CD14-positive monocyte (primary cell): ENCODE data around the gene RELL2. TPM values are rescaled to one million over a fixed set of nuclear protein-coding genes. Genes with fewer than 3 reads are reported as not detected.

Experiments used
- DNase-seq, 3 donors: peaks; one replicate each; pipeline ENCODE4 v3.0.0-alpha.2; 2011 to 2022
- H2AFZ ChIP-seq: 2 replicates; pipeline ENCODE4 v1.6.0; 2012; ENCODE audit warnings: mild to moderate bottlenecking, low read depth, low read length, inconsistent platforms; ENCODE audit not compliant: insufficient read depth, poor library complexity, severe bottlenecking
- H3K27ac ChIP-seq, 2 donors: 1 replicate in 1 of 2; 2 replicates in 1 of 2; pipeline ENCODE4 v1.5.1; 2012 to 2013; ENCODE audit warnings: low read length in 2 of 2, control low read depth in 1 of 2, inconsistent platforms in 1 of 2, low read depth in 1 of 2, mild to moderate bottlenecking in 1 of 2
- H3K27me3 ChIP-seq, 2 donors: one replicate each; pipeline versions ENCODE4 v1.6.0 to v1.6.1; 2011 to 2013; ENCODE audit warnings: low read length in 2 of 2; ENCODE audit not compliant: control insufficient read depth in 2 of 2, insufficient read depth in 2 of 2
- H3K36me3 ChIP-seq, 2 donors: replicated peaks in 1 of 2; 1 replicate in 1 of 2; 2 replicates in 1 of 2; pipeline versions ENCODE4 v1.5.1 to v1.6.1; 2012 to 2013; ENCODE audit warnings: low read length in 2 of 2, control low read depth in 1 of 2, inconsistent platforms in 1 of 2, mild to moderate bottlenecking in 1 of 2; ENCODE audit not compliant: insufficient read depth in 2 of 2, control insufficient read depth in 1 of 2
- H3K4me1 ChIP-seq, 2 donors: 1 replicate in 1 of 2; 2 replicates in 1 of 2; pipeline versions ENCODE4 v1.5.1 to v1.6.1; 2012 to 2013; ENCODE audit warnings: low read length in 2 of 2, control low read depth in 1 of 2, inconsistent platforms in 1 of 2, mild to moderate bottlenecking in 1 of 2, moderate library complexity in 1 of 2; ENCODE audit not compliant: insufficient read depth in 2 of 2, control insufficient read depth in 1 of 2
- H3K4me2 ChIP-seq: replicated peaks from 2 replicates; pipeline ENCODE3; 2012; ENCODE audit warnings: low read length, moderate library complexity, mild to moderate bottlenecking; ENCODE audit not compliant: poor library complexity, severe bottlenecking; ENCODE audit errors: extremely low read depth
- H3K4me3 ChIP-seq, 3 experiments: fragments of 200-600 bp in 1 of 3; sonication (generic) in 1 of 3; replicated peaks in 1 of 3; 1 replicate in 2 of 3; 2 replicates in 1 of 3; pipeline ENCODE4 v1.5.1; 2011 to 2013; ENCODE audit warnings: low read length in 3 of 3, mild to moderate bottlenecking in 3 of 3, control low read depth in 2 of 3, low read depth in 2 of 3, inconsistent platforms in 1 of 3, moderate library complexity in 1 of 3
- H3K79me2 ChIP-seq: 2 replicates; pipeline ENCODE4 v1.6.0; 2012; ENCODE audit warnings: mild to moderate bottlenecking, control low read depth, inconsistent platforms, low read length, moderate library complexity; ENCODE audit not compliant: insufficient read depth
- H3K9ac ChIP-seq: 2 replicates; pipeline ENCODE4 v1.6.0; 2017; ENCODE audit warnings: low read length, mild to moderate bottlenecking; ENCODE audit not compliant: insufficient read depth, poor library complexity, severe bottlenecking
- H3K9me3 ChIP-seq, 2 donors: replicated peaks in 1 of 2; 1 replicate in 1 of 2; 2 replicates in 1 of 2; pipeline versions ENCODE4 v1.5.1 to v1.6.1; 2012 to 2013; ENCODE audit warnings: low read length in 2 of 2, control low read depth in 1 of 2; ENCODE audit not compliant: control insufficient read depth in 1 of 2, insufficient read depth in 1 of 2
- H4K20me1 ChIP-seq: 2 replicates; pipeline ENCODE4 v1.6.0; 2012; ENCODE audit warnings: mild to moderate bottlenecking, low read length, control low read depth, moderate library complexity; ENCODE audit not compliant: insufficient read depth
- H3K27ac Mint-ChIP-seq, 7 donors: one replicate each; pipeline ENCODE4 v1.8.0; 2020; ENCODE audit warnings: mild to moderate bottlenecking in 7 of 7, mixed read lengths in 7 of 7, moderate library complexity in 6 of 7, inconsistent platforms in 2 of 7
- H3K27me3 Mint-ChIP-seq, 3 donors: one replicate each; pipeline ENCODE4 v1.8.0; 2021 to 2022; ENCODE audit warnings: low read depth in 3 of 3, mild to moderate bottlenecking in 3 of 3, mixed read lengths in 3 of 3, moderate library complexity in 3 of 3, inconsistent platforms in 1 of 3
- H3K36me3 Mint-ChIP-seq, 2 donors: one replicate each; pipeline ENCODE4 v1.8.0; 2020; ENCODE audit warnings: mixed read lengths in 2 of 2, inconsistent platforms in 1 of 2, mild to moderate bottlenecking in 1 of 2
- H3K4me1 Mint-ChIP-seq: one replicate; pipeline ENCODE4 v1.8.0; 2020; ENCODE audit warnings: mild to moderate bottlenecking, mixed read lengths
- H3K4me3 Mint-ChIP-seq, 2 donors: one replicate each; pipeline ENCODE4 v1.8.0; 2020; ENCODE audit warnings: mild to moderate bottlenecking in 2 of 2, mixed read lengths in 2 of 2, moderate library complexity in 1 of 2
- H3K9me3 Mint-ChIP-seq, 7 donors: one replicate each; pipeline ENCODE4 v1.8.0; 2020 to 2022; ENCODE audit warnings: mixed read lengths in 7 of 7, mild to moderate bottlenecking in 6 of 7, moderate library complexity in 6 of 7, inconsistent platforms in 2 of 7
- WGBS: methylation state at CpG from one replicate; pipeline ENCODE4 v1.1.5; 2013; ENCODE audit warnings: missing lambda C conversion rate; ENCODE audit not compliant: insufficient coverage; 5-methylcytosine and 5-hydroxymethylcytosine counted together
- intact Hi-C, 2 donors: fragments of 100-400 bp; cut with micrococcal nuclease; formaldehyde crosslinking; loops; one replicate each; pipeline versions ENCODE4 v1.15.0 to v1.15.1; 2023
- polyA plus RNA-seq, 3 donors: library from polyadenylated mRNA; depleted of rRNA in 1 of 3; unstranded in 2 of 3; stranded (reverse) in 1 of 3; fragments of 300-500 nt in 2 of 3; fragments of >200 nt in 1 of 3; fragmentation: Illumina TruSeq in 2 of 3; gene quantifications; 1 replicate in 2 of 3; 2 replicates in 1 of 3; pipeline ENCODE4 v1.2.3, GENCODE V29; 2012 to 2021
- TF ChIP-seq, protein P1 (sequence below): fragments of 200-600 bp; IDR thresholded peaks from one replicate; pipeline ENCODE4 v1.8.0; 2022; ENCODE audit warnings: antibody characterized with exemption, mild to moderate bottlenecking

The RELL2 gene
- polyA plus RNA-seq, 3 donors: 1.0 to 17.3 (median 1.3) TPM

GRCh38 chr5:141636106-141636412 lies 738 bp upstream of the RELL2 start:
- TF ChIP-seq, protein P1, sequence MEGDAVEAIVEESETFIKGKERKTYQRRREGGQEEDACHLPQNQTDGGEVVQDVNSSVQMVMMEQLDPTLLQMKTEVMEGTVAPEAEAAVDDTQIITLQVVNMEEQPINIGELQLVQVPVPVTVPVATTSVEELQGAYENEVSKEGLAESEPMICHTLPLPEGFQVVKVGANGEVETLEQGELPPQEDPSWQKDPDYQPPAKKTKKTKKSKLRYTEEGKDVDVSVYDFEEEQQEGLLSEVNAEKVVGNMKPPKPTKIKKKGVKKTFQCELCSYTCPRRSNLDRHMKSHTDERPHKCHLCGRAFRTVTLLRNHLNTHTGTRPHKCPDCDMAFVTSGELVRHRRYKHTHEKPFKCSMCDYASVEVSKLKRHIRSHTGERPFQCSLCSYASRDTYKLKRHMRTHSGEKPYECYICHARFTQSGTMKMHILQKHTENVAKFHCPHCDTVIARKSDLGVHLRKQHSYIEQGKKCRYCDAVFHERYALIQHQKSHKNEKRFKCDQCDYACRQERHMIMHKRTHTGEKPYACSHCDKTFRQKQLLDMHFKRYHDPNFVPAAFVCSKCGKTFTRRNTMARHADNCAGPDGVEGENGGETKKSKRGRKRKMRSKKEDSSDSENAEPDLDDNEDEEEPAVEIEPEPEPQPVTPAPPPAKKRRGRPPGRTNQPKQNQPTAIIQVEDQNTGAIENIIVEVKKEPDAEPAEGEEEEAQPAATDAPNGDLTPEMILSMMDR: no peak
- Histone ChIP-seq H3K4me2 (peak overlapping the region; percentile 94), H4K20me1 (peaks cover 44% of the 10 kb centered on the region), H3K27ac (peak overlapping the region; percentile 15 to 88), H3K79me2 (peaks cover 57% of the 10 kb centered on the region), H3K27me3 (no peaks in the 10 kb centered on the region), H2AFZ (peak overlapping the region; percentile 94), H3K9me3 (no peaks in the 10 kb centered on the region), H3K9ac (peak overlapping the region; percentile 78), H3K4me3 (peak overlapping the region; percentile 59 to 93 (median 86)), H3K36me3 (peaks cover 12 to 25% of the 10 kb centered on the region in 2 donors), H3K4me1 (peaks cover 41 to 51% of the 10 kb centered on the region in 2 donors)
- Mint-ChIP-seq H3K36me3 (peaks cover 19 to 32% of the 10 kb centered on the region in 2 donors), H3K9me3 (peaks cover 0 to 2% (median 0%) of the 10 kb centered on the region in 7 donors), H3K27ac (peak overlapping the region; percentile 84 to 92 (median 87)), H3K27me3 (peaks cover 0 to 4% (median 0%) of the 10 kb centered on the region in 3 donors), H3K4me1 (peaks cover 38% of the 10 kb centered on the region), H3K4me3 (peak overlapping the region; percentile 87 to 93)
- WGBS: 0% methylated on average over 2 of the region's 4 CpGs
- DNase-seq: no peak
- intact Hi-C loops: loop anchor here (5.0 kb wide), 2 partner anchors 44 to 114 kb away; no protein-coding TSS in a partner anchor

DNA sequence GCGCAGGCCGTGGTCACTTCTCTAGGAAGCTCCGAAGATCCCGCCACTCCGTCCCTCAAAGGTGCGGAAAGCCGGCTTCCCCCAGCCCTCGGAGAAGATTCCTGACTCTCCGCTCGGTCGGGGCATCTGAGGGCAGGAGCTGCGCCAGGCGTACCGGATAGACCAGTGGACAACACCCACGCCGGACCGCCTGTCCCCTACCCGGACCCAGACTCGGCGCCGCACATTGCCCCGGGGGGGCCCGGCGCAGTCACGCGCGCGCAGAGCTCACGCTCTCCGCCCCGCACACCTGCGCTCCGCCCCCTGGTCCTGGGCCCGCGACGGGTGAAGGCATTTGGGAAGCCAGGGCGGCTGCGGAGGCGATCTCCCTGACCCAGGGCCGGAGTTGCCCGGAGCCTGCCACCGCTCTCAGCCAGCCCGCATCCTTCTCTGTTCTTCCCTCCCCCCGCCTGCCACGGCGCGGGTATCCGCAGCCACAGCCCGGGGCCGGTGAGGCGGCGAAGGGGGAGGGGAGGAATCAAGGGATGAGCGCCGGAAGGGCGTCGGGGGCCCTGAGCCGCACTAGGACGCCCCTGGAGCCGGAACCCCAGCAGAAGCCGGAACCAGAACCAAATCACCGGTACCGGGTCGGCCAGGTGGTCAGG lies 448 bp downstream of the RELL2 start:
- Histone ChIP-seq H3K36me3 (peaks cover 12 to 27% of the 10 kb centered on the region in 2 donors), H3K9me3 (no peaks in the 10 kb centered on the region), H3K4me3 (peak overlapping the region; percentile 59 to 93 (median 86)), H3K27ac (peak overlapping the region in 1 of 2 donors; percentile 88), H2AFZ (peak overlapping the region; percentile 94), H3K79me2 (peaks cover 45% of the 10 kb centered on the region), H3K27me3 (no peaks in the 10 kb centered on the region), H4K20me1 (peaks cover 37% of the 10 kb centered on the region), H3K4me2 (peak overlapping the region; percentile 94), H3K4me1 (peaks cover 41 to 51% of the 10 kb centered on the region in 2 donors), H3K9ac (peak overlapping the region; percentile 78)
- Mint-ChIP-seq H3K27me3 (peaks cover 0 to 4% (median 0%) of the 10 kb centered on the region in 3 donors), H3K36me3 (peaks cover 27 to 33% of the 10 kb centered on the region in 2 donors), H3K27ac (peak overlapping the region in 4 of 7 donors; percentile 68 to 87 (median 85)), H3K4me3 (peak overlapping the region; percentile 87 to 91), H3K9me3 (peaks cover 0 to 2% (median 0%) of the 10 kb centered on the region in 7 donors), H3K4me1 (peaks cover 41% of the 10 kb centered on the region)
- intact Hi-C loops: loop anchor here (5.0 kb wide), 2 partner anchors 45 to 115 kb away; no protein-coding TSS in a partner anchor
- TF ChIP-seq, protein P1: no peak
- DNase-seq: no peak
- WGBS: under 1% methylated on average over 55 of the region's 63 CpGs
